NCI-H1092 (cell line): ENCODE data around the gene MAP3K7.
"Not testable (repeated sequence)": the region's sequence is repeated elsewhere in the genome, so short reads cannot be mapped to it uniquely, and the experiment has no call there.

Source experiments
- DNase-seq: peaks from one replicate; lab custom pipeline; 2025; lab: John Stamatoyannopoulos, UW

Gene MAP3K7

DNA sequence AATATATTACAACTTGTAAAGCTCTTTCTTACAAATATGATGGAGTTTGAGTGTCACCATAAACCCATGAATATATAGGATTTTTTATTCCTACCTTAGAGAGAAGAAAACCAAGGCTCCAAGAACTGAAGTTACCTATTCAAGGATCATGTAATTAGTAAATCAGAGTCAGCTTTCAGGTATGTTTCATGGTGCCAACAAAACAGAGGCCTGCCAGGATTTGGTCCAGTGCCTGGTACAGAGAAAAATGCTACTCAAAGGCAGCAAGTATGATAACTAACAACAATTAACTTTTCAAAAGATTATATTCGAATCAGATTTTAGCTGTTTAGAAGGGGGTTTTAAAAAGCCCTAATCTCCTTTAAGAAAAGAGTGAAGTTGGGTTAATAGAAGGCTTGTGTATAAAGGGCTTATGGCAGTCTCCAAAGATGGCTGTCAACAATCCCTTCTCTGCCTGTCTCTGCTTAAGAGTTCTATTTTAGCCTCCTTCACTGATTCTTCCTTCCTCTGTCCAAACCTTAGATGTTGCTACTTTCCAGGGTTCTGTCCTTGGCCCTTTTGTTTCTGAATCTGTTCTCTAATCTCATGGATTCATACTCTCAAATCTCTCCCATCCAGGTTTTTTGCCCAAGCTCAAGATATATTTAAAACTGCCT is 7.8 kb downstream of the MAP3K7 start:
- no peak for DNase-seq

DNA sequence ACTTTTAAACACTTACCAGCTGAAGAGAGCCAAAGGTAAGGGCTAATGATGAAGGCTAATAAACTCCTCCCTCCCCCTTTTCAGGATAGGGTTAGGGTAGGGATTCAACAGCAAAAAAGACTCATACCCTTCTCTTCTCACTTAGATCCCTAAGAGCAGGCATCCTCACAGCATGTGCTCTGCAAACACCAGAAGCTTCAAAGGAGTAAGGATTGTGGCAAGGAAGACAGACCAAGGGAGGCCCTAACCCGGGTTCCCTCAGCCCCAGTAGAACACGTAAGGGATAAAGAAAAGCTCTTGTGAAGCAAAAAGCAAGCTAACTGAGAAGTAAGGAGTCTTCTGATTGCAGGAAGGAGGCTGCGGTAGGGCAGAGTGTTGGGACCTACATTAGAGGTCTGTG is 11.6 kb downstream of the MAP3K7 start:
- DNase-seq = no peak

DNA sequence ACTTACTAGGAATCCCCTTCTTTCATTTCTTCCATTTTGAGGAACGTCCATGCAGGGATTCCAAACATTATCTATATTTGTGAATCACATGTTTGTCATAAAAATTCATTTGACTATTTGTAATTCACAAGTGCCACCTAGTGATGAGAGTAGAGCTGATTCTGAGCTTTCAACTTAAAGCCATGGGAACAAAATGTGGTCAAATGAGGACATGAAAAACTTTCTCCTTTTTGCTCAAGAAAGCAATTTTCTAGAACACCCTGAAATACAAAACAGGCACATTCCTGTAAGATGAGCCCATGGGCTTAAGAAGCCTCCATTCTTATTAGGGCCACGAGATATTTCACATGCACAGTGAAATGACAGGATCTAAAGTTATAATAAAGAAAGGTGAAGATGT is 12.3 kb downstream of the MAP3K7 start:
- no peak for DNase-seq

DNA sequence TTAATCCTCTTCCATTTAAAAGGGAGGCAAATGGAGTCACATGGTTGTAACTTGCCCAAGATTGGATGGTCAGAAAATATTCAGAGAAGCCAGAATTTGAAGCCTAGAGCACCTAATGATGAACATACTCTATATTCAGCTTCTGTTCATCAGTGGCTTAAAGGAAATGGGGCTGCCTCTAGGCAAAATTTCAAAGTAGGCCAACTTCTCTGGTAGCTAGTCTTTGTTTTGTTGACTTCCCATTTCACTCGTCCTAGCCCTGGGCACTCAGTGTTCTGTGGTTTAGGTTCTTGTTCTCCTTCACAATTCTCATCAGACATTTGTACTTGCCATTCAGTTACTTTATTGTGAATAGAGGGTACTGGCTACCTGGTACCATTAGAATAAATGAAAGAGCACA is 13.2 kb downstream of the MAP3K7 start:
- DNase-seq = no peak

DNA sequence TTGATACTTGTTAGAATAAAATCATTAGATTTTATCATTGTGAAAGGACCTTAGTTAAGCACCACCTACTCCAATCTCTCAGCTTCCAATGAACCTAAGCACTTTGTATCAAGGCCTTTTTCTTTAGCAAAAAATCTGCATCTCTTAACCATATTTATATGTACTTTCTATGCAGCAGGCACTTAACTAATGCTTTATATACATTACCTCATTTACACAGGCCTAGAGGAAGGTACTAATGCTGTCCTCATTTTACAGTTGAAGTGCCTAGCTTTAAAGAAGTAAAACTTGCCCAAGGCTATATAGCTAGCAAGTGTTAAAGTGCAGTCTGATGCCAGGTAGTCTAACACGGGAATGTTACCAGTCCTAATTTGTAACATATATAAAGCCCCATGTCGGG is 14.0 kb downstream of the MAP3K7 start:
- no peak for DNase-seq

DNA sequence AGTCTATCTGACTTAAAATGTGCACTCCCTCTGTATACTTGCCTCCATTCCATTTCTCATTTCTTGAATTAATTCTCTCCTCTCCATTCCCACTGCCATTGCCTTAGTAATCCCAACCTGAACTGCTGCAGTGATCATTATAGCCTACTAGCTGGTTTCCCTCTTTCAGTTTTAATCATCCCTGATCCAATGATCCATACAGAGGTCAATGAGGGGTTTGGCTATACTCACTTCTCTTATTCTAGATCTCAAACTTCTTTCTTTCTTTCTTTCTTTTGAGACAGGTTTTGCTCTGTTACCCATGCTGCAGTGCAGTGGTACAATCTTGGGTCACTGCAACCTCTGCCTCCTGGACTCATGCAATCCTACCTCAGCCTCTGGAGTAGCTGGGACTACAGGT is 17.6 kb downstream of the MAP3K7 start:
- no peak for DNase-seq

DNA sequence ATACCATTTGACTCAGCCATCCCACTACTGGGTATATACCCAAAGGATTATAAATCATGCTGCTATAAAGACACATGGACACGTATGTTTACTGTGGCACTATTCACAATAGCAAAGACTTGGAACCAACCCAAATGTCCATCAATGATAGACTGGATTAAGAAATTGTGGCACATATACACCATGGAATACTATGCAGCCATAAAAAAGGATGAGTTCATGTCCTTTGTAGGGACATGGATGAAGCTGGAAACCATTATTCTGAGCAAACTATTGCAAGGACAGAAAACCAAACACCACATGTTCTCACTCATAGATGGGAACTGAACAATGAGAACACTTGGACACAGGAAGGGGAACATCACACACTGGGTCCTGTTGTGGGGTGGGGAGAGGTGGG is 19.2 kb downstream of the MAP3K7 start:
- not testable (repeated sequence) for DNase-seq

DNA sequence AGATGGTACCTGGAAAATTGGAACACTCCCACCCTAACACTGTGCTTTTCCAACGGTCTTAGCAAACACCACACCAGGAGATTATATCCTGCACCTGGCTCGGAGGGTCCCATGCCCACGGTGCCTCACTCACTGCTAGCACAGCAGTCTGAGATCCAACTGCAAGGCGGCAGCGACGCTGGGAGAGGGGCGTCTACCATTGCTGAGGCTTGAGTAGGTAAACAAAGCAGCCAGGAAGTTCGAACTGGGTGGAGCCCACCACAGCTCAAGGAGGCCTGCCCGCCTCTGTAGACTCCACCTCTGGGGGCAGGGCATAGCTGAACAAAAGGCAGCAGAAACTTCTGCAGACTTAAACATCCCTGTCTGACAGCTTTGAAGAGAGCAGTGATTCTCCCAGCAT is 24.5 kb downstream of the MAP3K7 start:
- not testable (repeated sequence) for DNase-seq

DNA sequence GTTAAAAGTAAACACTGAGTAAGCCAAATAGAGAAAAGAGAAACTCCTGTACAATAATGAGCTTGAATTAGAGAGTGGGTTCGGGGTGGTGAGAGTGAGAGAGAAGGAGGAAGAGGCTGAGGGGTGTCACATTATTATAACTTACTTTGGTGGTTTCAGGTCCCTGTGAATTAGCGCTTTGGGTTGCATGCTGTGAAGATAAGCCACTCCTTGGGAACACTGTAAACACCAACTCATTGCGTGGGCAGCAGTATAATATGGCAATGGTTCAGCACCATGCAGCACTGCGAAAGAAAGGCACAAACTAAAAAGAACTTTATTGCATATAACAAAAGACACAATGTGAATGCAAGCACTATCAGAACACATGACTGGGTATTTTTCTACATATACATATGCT is 26.9 kb downstream of the MAP3K7 start:
- DNase-seq = no peak

DNA sequence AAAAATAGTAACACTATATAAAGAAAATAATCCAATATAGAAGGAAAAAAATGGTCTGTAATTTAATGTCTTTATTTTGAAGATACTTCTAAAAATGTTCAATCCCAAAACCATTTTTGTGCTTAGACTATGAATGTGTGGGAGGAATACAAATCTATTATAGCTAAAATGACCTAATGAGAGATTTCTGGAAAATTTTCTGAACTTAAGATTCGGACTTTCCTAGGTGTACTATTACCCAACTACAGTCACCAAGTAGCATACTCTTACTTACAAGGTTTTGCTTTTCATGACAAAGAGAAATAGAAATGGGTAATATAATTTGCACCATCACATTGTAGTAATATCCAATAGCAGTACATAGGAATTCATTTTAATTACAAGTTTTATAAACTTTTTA is 29.9 kb downstream of the MAP3K7 start:
- DNase-seq = no peak

DNA sequence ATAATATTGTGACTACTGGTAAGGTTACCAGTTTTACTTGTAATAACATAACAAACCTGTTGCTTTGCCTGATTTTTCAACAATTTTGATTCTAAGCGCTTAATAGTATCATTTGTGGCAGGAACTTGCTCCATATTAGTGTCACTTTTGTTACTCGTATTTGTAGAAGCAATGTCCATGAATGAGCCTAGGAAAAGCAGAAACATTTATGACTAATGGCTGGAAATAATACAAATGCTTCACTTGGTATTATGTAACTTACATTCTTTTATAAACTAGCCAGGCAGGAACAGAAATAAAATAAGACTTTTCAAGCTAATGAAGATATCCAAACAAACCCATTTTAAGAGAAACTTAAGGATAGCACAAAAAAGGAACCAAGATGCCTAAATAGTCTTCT is 38.9 kb downstream of the MAP3K7 start:
- no peak for DNase-seq

DNA sequence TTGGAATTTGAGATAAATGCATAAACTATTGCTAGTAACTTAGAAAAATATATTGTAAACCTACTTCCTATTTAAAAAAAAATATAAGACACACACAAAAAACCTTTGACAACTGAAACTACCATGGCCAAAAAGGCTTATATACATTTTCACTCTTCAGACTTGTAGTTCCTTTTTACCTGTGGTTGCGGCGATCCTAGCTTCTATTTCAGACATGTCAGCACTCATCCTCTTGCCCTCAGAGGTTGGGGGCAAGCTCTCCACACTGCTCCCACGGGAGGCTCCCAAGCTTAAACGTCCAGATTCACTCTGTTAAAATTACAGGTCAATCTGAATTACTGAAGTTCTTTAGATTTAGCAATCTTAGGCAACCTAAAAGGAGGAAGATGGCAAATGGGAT is 39.8 kb downstream of the MAP3K7 start:
- DNase-seq = no peak

DNA sequence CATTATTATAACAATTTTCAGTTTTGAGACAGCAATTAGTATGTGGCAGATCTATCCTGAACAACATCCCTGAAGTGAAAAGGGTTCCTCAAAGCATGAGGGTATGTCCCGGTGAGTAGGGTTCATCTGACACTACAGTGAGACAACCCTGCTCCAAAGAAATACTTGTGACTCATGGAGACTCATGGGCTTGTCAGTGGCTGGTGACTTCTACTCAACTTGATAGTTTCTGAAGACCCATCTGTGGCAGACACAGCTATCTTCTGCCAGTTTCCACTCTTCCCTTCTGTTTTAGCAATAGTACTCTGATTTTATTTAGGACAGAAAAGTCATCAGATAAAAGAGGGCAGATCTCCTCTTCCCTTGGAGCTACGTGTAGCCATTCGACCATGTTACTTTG is 41.4 kb downstream of the MAP3K7 start:
- DNase-seq = no peak

DNA sequence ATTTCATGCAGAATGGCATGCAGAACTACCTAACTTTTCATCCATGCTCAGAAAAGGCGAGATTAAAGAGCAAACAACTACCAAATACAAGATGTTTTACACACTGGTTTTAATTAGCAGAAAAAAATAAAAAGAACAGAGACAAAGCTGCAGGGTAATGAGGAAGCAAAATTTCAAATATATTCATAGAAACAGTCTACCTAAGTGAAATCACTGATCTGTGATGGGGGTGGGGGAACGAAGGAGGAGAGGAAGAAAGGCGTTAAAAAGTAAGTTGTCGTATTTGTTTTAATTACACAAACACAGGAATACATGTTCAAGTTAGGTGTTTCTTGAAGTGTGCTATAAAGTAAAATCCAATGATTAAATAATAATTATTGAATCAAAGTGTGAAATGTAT is 42.1 kb downstream of the MAP3K7 start:
- no peak for DNase-seq

DNA sequence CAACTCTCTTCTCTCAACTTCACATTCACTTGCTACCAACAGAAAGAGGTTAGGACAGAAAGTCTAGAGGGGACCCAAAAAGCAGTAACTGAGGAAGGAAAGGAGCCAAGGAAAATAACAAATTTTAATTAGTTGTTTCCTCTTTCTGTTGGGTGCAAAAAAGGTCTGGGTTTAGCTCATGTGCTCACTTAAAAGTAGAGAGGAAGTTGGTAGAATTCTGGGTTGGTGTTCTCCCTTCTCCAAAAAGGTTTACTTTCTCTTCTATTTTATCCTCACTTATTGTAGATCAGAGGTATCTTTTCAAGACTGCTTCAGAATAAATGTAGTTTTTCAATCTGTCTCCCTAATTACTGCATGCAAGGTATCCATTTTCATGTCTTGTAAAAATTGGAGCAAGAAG is 42.8 kb downstream of the MAP3K7 start:
- no peak for DNase-seq

DNA sequence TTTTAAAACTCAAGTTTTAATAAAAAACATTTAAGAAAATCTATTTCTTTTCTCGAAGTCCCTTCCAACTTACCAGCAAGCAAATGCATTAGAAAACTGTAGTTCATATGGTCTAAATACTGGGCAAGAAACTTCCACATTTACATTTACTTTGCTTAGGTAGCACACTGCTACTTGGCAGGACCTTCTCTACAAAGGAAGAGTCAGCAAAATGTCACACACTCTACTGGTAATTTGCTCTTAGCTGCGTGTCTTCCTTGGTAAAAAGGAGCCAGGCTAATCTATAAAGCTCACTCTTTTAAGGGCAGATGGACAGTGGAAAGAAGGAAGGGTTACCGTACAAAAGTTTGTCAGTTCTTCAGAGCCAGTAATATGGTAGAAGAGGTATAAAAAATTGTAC is 45.7 kb downstream of the MAP3K7 start:
- no peak for DNase-seq

DNA sequence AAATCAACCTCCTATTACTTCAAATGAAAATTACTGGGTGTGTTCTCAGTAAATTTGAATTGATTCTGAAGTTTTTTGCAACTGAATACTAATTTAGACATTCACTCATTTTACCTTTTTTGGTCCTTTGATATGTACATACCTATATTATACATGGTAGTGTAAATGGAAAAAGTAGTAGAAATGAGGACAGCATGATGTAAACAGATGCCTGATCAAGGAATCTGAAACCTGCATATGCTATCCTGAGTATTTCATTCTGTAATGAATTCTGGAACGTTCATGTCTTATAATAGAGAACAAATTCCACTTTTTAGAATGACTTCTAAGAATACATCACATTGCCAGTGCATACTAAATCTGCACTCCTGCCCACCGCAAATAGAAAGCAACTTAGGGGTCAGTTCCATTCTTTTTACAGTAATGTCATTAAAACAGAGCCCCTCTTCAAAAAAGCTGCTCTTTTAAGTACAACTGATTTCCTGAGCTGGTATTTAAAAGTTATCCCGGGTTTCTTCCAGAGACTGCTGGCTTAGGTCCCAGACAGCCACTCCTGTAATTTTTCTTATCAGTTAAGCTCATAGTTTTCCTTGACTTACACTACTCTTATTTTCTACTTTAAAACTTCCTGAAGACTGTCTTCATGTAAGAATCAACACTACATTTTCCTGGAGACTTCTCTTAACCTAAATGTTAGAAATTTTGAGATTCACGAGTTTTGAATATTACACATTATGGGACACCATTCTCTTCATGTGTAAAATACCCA is 48.4 kb downstream of the MAP3K7 start:
- DNase-seq = no peak

DNA sequence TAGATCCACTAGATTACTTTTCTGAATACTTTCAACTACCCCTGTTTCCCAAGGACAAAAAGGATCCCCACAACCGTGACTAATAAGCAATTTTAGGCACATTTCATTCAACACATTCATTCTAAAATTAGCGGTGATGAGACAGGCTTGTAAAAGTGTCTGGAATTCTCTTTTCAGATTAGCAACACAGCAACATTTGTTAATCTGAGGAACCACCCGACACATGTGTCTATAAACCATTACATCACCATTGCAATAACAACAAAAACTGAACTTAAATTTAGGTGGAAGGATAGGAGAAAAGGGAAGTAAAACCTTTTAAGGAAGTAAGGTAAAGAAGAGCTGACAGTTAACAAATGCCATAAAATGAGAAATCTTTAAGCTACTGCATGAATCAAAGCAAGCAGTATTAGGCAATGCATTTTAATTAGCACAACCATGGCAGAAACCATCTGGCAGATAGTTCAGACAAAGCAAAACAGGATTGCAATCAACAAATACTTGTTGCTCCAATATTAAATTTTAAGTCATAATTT is 49.1 kb downstream of the MAP3K7 start:
- DNase-seq = no peak

DNA sequence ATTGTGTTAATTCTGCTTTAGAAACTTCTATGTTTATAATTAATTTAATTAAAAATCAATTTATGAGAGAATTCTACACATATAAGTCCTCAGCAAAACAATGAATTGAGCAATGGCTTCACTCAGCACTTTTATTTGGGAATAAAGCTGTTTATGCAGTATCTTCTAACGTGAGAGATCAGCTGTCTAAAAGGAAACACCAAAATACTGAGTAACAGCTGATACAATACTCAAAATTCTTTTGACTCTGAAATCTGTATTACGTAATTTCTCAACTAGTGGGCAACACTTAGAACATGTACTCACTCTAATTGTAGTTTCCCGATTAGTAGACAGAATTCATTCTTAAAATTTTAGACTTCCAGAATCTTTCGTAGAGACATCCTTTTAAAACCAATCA is 49.8 kb downstream of the MAP3K7 start:
- DNase-seq = no peak

DNA sequence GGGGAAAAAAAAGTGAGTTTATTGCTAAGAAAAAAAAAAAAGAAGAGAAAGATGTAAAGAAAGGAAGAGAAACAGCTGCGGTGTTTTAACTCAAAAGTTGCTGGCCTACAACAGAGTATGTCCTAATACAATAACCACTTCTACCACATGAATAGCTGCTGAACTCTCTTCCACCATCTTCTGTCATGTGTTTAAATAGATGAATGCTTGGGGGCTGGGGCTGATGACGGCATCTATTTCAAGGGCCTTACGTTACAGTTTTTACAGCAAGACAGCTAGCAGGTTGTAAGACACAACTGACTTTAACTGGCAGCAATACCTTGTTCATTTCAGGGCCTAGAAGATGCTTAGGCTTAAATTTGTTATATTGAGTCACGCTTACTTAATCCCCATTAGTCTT is 50.4 kb downstream of the MAP3K7 start:
- DNase-seq = no peak

DNA sequence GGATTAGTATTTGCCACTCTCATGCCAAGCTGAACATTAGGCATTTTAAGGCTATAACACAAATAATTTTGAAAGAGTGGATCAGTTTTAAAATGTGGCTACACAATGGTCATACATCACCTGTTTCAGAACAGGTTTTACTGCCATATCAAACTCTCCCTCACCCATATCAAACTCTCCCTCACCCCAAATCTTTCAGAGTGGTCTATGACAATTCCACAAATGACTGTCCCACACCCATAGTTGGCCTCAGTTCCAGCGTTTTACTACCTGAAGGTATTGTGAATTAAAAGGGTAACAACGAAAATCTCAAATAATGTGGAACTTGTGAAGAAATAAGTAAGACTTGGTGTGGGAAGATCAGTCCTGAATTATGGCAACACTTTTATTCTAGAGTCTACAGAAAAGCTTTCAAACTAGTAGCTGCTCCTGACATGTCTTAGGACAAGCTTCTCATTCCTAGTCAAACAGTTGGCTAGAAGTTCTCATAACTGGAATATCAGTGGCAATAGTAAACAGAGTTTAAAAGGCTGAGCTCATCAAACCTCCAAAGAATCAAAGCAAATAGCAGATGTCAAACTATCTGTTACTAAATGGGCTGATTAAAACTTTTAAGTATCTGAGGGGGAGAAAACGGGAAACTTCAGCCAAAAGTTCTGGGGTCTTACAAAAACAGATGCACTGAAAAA is 52.4 kb downstream of the MAP3K7 start:
- DNase-seq = no peak

DNA sequence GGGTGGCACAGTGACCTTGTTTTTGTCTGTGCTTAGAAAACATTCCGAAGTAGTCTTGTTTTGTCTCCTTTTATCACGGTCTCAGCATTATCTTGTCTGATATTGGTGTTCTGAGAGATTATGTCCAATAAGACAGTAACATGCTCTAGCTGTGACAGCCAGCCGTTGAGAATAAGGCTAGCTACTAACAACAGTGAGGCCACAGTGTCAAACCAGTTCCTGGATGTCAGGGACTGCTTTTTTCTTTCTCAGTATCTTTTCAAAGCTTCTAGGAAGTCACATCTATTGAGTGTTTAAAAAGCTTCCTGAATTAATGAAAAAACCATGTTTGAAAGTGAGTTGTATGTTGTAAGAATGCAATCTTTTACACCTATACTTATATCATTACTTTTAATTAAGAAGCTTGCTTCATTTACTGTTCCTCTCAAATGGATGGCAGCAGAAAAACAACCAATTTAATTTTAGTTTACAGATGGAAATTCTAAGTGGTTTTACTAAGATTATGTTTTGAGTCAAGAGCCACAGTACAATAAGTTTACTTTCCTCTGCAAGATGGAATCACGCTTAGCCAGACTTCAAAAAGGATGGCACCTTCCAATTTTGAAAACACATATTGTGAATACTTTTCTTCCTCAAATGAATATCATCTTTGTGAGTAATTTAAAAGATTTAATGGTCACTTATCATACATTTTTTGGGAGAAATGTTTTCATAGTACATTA is 53.1 kb downstream of the MAP3K7 start:
- no peak for DNase-seq
